ENCODE results near the gene LRRK1. TPM values are rescaled to one million over a fixed set of nuclear protein-coding genes. Genes with fewer than 3 reads are reported as not detected.

Gene LRRK1
- total RNA-seq, 1 donor from 2014 or later = 105 TPM

DNA sequence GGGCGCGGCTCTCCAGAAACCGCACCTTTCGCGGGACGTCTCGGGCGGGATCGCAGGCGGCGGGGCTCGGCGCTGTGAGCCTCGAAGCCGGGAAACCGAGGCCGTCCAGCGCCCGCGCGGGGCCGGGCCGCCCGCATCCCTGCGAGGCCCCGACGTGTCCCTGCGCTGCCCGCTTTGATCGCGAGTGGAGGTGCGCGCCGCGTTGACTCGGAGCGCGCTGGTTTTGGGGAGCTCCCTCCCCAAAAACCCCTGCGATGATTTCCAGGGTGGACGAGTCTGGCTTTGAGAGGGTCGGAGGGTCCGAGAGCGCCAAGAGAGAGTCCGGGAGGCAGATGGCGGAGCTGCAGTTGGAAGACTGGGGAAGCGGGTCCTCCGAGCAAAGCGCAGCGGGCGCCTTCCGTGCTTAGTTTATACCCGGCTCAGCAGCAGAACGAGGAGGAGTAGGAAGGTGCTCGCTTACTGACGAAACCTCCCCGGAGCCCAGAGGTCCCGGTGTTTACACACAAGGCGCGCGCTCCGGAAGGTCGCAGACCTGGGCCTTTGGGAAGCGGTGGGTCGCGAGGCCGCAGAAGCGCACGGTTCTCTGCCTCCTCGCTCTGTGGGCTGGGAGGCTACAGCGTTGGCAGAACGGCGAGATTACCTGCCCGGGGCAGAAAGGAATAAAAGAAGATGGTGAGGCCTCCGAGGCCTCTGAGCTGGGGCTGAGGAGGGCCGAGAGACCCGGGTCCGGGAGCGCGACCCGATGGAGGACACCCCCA, 38.8 kb upstream of the LRRK1 start:
- TF ChIP-seq, protein P1, sequence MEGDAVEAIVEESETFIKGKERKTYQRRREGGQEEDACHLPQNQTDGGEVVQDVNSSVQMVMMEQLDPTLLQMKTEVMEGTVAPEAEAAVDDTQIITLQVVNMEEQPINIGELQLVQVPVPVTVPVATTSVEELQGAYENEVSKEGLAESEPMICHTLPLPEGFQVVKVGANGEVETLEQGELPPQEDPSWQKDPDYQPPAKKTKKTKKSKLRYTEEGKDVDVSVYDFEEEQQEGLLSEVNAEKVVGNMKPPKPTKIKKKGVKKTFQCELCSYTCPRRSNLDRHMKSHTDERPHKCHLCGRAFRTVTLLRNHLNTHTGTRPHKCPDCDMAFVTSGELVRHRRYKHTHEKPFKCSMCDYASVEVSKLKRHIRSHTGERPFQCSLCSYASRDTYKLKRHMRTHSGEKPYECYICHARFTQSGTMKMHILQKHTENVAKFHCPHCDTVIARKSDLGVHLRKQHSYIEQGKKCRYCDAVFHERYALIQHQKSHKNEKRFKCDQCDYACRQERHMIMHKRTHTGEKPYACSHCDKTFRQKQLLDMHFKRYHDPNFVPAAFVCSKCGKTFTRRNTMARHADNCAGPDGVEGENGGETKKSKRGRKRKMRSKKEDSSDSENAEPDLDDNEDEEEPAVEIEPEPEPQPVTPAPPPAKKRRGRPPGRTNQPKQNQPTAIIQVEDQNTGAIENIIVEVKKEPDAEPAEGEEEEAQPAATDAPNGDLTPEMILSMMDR (IDR thresholded peaks at IDR 0.05) = no peak
- no peak for DNase-seq (ENCODE audit: low spot score in 2 of 2)
- H3K27ac ChIP-seq = no peak overlapping the region

DNA sequence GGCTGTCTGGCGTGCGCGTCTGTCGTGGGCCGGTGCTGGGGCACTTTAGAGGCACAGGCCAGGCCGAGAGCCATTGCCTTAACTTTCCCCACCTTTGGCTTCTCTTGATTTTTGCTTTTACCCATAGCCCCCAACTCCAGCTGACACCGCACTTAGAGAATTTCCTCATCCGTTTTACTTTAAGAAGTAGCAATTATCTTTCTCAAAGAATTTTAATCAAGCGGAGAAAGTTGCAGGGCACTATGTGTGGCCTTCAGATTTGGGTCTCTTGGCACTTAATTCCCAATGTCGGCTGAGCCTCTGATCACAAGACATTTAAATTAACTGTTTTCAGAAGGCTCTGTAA, 38.3 kb upstream of the LRRK1 start:
- no peak overlapping the region for H3K4me3 ChIP-seq
- no peaks in the 10 kb centered on the region for H3K36me3 ChIP-seq
- H3K9me3 ChIP-seq = no peaks in the 10 kb centered on the region
- no peaks in the 10 kb centered on the region for H3K4me1 ChIP-seq
- peaks cover 7% of the 10 kb centered on the region for H3K27me3 ChIP-seq
- no peak overlapping the region for H3K27ac ChIP-seq
- TF ChIP-seq, protein P1 (IDR thresholded peaks at IDR 0.05) = no peak
- intact Hi-C loops (cut with DNase I) = no loop called here
- DNase-seq (ENCODE audit: low spot score in 2 of 2) = no peak

More for the DNA sequence above, 38.8 kb upstream of the LRRK1 start:
- Histone ChIP-seq H3K27me3 (peaks cover 7% of the 10 kb centered on the region), H3K36me3 (no peaks in the 10 kb centered on the region), H3K4me1 (no peaks in the 10 kb centered on the region), H3K9me3 (no peaks in the 10 kb centered on the region), H3K4me3 (peak overlapping the region; percentile 62 to 66)
- intact Hi-C loops (cut with DNase I) = no loop called here

GRCh38 chr15:100881573-100882336, 37.4 kb upstream of the LRRK1 start:
- Histone ChIP-seq H3K4me1 (no peaks in the 10 kb centered on the region), H3K27ac (no peak overlapping the region), H3K4me3 (no peak overlapping the region), H3K36me3 (no peaks in the 10 kb centered on the region), H3K9me3 (no peaks in the 10 kb centered on the region), H3K27me3 (peaks cover 7% of the 10 kb centered on the region)
- DNase-seq (ENCODE audit: low spot score in 2 of 2) = no peak
- TF ChIP-seq, protein P1 (IDR thresholded peaks at IDR 0.05) = no peak
- intact Hi-C loops (cut with DNase I) = no loop called here

DNA sequence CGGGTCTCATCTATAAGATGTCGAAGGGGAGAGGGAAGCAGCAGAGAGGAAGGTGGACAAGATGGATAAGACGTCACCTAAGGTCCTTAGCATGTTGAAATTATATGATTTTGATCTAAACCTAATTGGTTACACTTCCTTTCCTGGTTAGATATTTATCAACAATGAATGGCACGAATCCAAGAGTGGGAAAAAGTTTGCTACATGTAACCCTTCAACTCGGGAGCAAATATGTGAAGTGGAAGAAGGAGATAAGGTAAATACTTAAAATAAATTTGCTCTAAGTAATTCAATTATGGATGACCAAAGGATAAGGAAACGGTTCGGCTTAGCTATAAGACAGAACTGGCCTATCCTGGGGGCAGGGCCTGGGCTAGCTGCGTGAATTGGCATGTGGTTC, 34.0 kb upstream of the LRRK1 start:
- Histone ChIP-seq H3K4me3 (no peak overlapping the region), H3K9me3 (no peaks in the 10 kb centered on the region), H3K27ac (no peak overlapping the region), H3K27me3 (peaks cover 5% of the 10 kb centered on the region), H3K4me1 (peaks cover 0 to 9% of the 10 kb centered on the region in 2 donors), H3K36me3 (no peaks in the 10 kb centered on the region)
- TF ChIP-seq, protein P1 (IDR thresholded peaks at IDR 0.05) = no peak
- intact Hi-C loops (cut with DNase I) = no loop called here
- no peak for DNase-seq (ENCODE audit: low spot score in 2 of 2)

GRCh38 chr15:100885811-100886210, 33.3 kb upstream of the LRRK1 start:
- Histone ChIP-seq H3K36me3 (no peaks in the 10 kb centered on the region), H3K27me3 (no peaks in the 10 kb centered on the region), H3K4me1 (peaks cover 0 to 9% of the 10 kb centered on the region in 2 donors), H3K4me3 (no peak overlapping the region), H3K9me3 (no peaks in the 10 kb centered on the region), H3K27ac (no peak overlapping the region)
- DNase-seq (ENCODE audit: low spot score in 2 of 2) = no peak
- TF ChIP-seq, protein P1 (IDR thresholded peaks at IDR 0.05) = no peak
- intact Hi-C loops (cut with DNase I) = no loop called here
